ENCODE data around the gene BCL2L15. TPM values are rescaled to one million over a fixed set of nuclear protein-coding genes. Genes with fewer than 3 reads are reported as not detected.

The BCL2L15 gene
- total and polyA plus RNA-seq, 2 of the 13 experiments (the other 11 are each of a cell fraction or from before 2014, with no cell fraction given) = 0.03 to 0.27 TPM

GRCh38 chr1:113898241-113898814, 10.9 kb upstream of the BCL2L15 start:
- no peak for DNase-seq (ENCODE audit: low spot score)
- CTCF ChIA-PET (ENCODE audit: low intra/inter-chr PET ratio, low total read pairs) = no interaction called here
- 100% methylated on average over 1 of the region's 1 CpG for whole genome bisulfite sequencing (ENCODE audit: low lambda C conversion rate)

More at GRCh38 chr1:113898241-113898814, 10.9 kb upstream of the BCL2L15 start:
- no peak overlapping the region for H3K27ac ChIP-seq (ENCODE audit: extremely low read length, insufficient read depth, low read length)
- peaks cover 7 to 39% of the 10 kb centered on the region in 2 experiments; a peak in 4 of 5 replicates for H3K36me3 ChIP-seq (replicated peaks in 1 of 2; ENCODE audit: control insufficient read depth in 1 of 2, insufficient read depth in 2 of 2, low read length in 2 of 2)
- intact Hi-C loops (cut with micrococcal nuclease; ENCODE audit: unreplicated experiment) (no loop called here), in situ Hi-C loops (cut with HindIII; ENCODE audit: extremely low pct_ligation_motif_present, low pct_unique_long_range_greater_than_20kb) (no loop called here)
- H3K79me2 ChIP-seq (ENCODE audit: insufficient read depth, low read length) = peaks cover 2% of the 10 kb centered on the region
- H3K4me2 ChIP-seq (ENCODE audit: low read depth, low read length) = no peak overlapping the region
- TF ChIP-seq SSRP1 (CRISPR knock-in tag; IDR thresholded peaks at IDR 0.05) (no peak), ONECUT2 (CRISPR knock-in tag; IDR thresholded peaks at IDR 0.05) (no peak), ELF1 (CRISPR knock-in tag; IDR thresholded peaks at IDR 0.05) (no peak), POGZ (CRISPR knock-in tag; IDR thresholded peaks at IDR 0.05) (no peak), ATF7-NPFF (CRISPR knock-in tag; IDR thresholded peaks at IDR 0.05; ENCODE audit: low read depth) (no peak), KDM4B (CRISPR knock-in tag; IDR thresholded peaks at IDR 0.05) (no peak), ZNF225 (CRISPR knock-in tag; IDR thresholded peaks at IDR 0.05) (no peak), ZGPAT (CRISPR knock-in tag; IDR thresholded peaks at IDR 0.05) (no peak), NPAS2 (CRISPR knock-in tag; IDR thresholded peaks at IDR 0.05; ENCODE audit: borderline replicate concordance) (no peak), ARHGAP35 (CRISPR knock-in tag; IDR thresholded peaks at IDR 0.05; ENCODE audit: borderline replicate concordance) (no peak), ETV5 (CRISPR knock-in tag; IDR thresholded peaks at IDR 0.05; ENCODE audit: borderline replicate concordance) (no peak), LRRFIP1 (CRISPR knock-in tag; conservative IDR thresholded peaks at IDR 0.05) (no peak), SIN3B (IDR thresholded peaks at IDR 0.05; ENCODE audit: low read length) (no peak), ATF5 (CRISPR knock-in tag; IDR thresholded peaks at IDR 0.05; ENCODE audit: low read depth) (no peak), TAF15 (IDR thresholded peaks at IDR 0.05; ENCODE audit: low read depth, low read length, poor library complexity, severe bottlenecking) (no peak), E2F1 (CRISPR knock-in tag; IDR thresholded peaks at IDR 0.05) (no peak), POGK (CRISPR knock-in tag; conservative IDR thresholded peaks at IDR 0.05) (no peak), MTA1 (CRISPR knock-in tag; IDR thresholded peaks at IDR 0.05; ENCODE audit: borderline replicate concordance) (no peak)
- ATAC-seq (no peak), FAIRE-seq (no peak)
- POLR2A ChIA-PET = no interaction called here
- peaks cover 4% of the 10 kb centered on the region; the same call in 1 of the 2 replicates for H3K4me1 ChIP-seq (ENCODE audit: insufficient read depth, low read length)
- H3K27me3 ChIP-seq (ENCODE audit: control insufficient read depth in 1 of 2, insufficient read depth in 2 of 2, low read length in 2 of 2) = no peaks in the 10 kb centered on the region
- no peak overlapping the region for H3K4me3 ChIP-seq (replicated peaks in 1 of 3; ENCODE audit: insufficient read depth in 1 of 3, low read depth in 2 of 3, low read length in 3 of 3)
- no peaks in the 10 kb centered on the region for H3K9me3 ChIP-seq (ENCODE audit: low read length)
- H4K20me1 ChIP-seq (ENCODE audit: insufficient read depth, low read length) = no peaks in the 10 kb centered on the region
- BruUV-seq (replicated peaks) = no TSS peak
- H3K9ac ChIP-seq (ENCODE audit: insufficient read depth, low read depth, low read length) = no peak overlapping the region
- H2AFZ ChIP-seq (ENCODE audit: low read length) = no peak overlapping the region

Measured in HepG2 (cell line).